Measurements from ENCODE around the gene NRXN3. TPM values are rescaled to one million over a fixed set of nuclear protein-coding genes. Genes with fewer than 3 reads are reported as not detected.

The NRXN3 gene
- total and polyA plus RNA-seq, 3 experiments from 2014 or later, result not detected

GRCh38 chr14:78238141-78238540 lies 68.0 kb downstream of the NRXN3 start:
- POLR2A ChIA-PET, result no interaction called here
- CTCF ChIA-PET, result no interaction called here
- H3K27me3 ChIP-seq (ENCODE audit: insufficient read depth, low read length, poor library complexity, severe bottlenecking), result no peaks in the 10 kb centered on the region
- no peaks in the 10 kb centered on the region for H3K27me3 Mint-ChIP-seq
- H3K27ac Mint-ChIP-seq, result no peak overlapping the region
- peaks cover 0 to 6% (median 0%) of the 10 kb centered on the region in 5 donors for H3K9me3 Mint-ChIP-seq
- H3K4me3 ChIP-seq (ENCODE audit: low read length), result no peak overlapping the region
- H3K4me1 Mint-ChIP-seq, result no peaks in the 10 kb centered on the region
- no peaks in the 10 kb centered on the region for H3K9me3 ChIP-seq (ENCODE audit: low read length)
- no peaks in the 10 kb centered on the region for H3K4me1 ChIP-seq (ENCODE audit: insufficient read depth, low read length)
- DNase-seq, result no peak
- no peak overlapping the region for H3K27ac ChIP-seq (ENCODE audit: low read depth, low read length)
- H3K4me3 Mint-ChIP-seq, result no peak overlapping the region
- H3K36me3 Mint-ChIP-seq, result no peaks in the 10 kb centered on the region
- no peaks in the 10 kb centered on the region for H3K36me3 ChIP-seq (ENCODE audit: insufficient read depth, low read length)

GRCh38 chr14:78240567-78240966 lies 70.4 kb downstream of the NRXN3 start:
- CTCF ChIA-PET, result no interaction called here
- Histone ChIP-seq H3K4me3 (ENCODE audit: low read length) (no peak overlapping the region), H3K27me3 (ENCODE audit: insufficient read depth, low read length, poor library complexity, severe bottlenecking) (no peaks in the 10 kb centered on the region), H3K27ac (ENCODE audit: low read depth, low read length) (no peak overlapping the region), H3K36me3 (ENCODE audit: insufficient read depth, low read length) (no peaks in the 10 kb centered on the region), H3K4me1 (ENCODE audit: insufficient read depth, low read length) (no peaks in the 10 kb centered on the region), H3K9me3 (ENCODE audit: low read length) (no peaks in the 10 kb centered on the region)
- Mint-ChIP-seq H3K27me3 (no peaks in the 10 kb centered on the region), H3K4me1 (no peaks in the 10 kb centered on the region), H3K9me3 (peaks cover 0 to 3% (median 0%) of the 10 kb centered on the region in 5 donors), H3K36me3 (no peaks in the 10 kb centered on the region), H3K4me3 (no peak overlapping the region), H3K27ac (no peak overlapping the region)
- no peak for DNase-seq
- POLR2A ChIA-PET, result no interaction called here

- no peaks in the 10 kb centered on the region for H3K9me3 ChIP-seq (ENCODE audit: low read length)
- no peaks in the 10 kb centered on the region for H3K4me1 ChIP-seq (ENCODE audit: insufficient read depth, low read length)
- H3K36me3 ChIP-seq (ENCODE audit: insufficient read depth, low read length), result no peaks in the 10 kb centered on the region
- DNase-seq, result no peak
- Mint-ChIP-seq H3K27ac (no peak overlapping the region), H3K9me3 (peaks cover 0 to 3% (median 0%) of the 10 kb centered on the region in 5 donors), H3K27me3 (no peaks in the 10 kb centered on the region), H3K36me3 (no peaks in the 10 kb centered on the region), H3K4me3 (no peak overlapping the region), H3K4me1 (no peaks in the 10 kb centered on the region)
- ChIA-PET CTCF (no interaction called here), POLR2A (interaction anchor here (0.7 kb wide), 1 partner anchor 482 kb away, joined by 4 read pairs; no protein-coding TSS in a partner anchor)
- no peaks in the 10 kb centered on the region for H3K27me3 ChIP-seq (ENCODE audit: insufficient read depth, low read length, poor library complexity, severe bottlenecking)
- H3K4me3 ChIP-seq (ENCODE audit: low read length), result no peak overlapping the region
- no peak overlapping the region for H3K27ac ChIP-seq (ENCODE audit: low read depth, low read length)
These were observed 71.9 kb downstream of the NRXN3 start for GRCh38 chr14:78242086-78242485.

GRCh38 chr14:78243187-78243586 lies 73.0 kb downstream of the NRXN3 start:
- Mint-ChIP-seq H3K36me3 (no peaks in the 10 kb centered on the region), H3K4me1 (no peaks in the 10 kb centered on the region), H3K4me3 (no peak overlapping the region), H3K27me3 (no peaks in the 10 kb centered on the region), H3K27ac (no peak overlapping the region), H3K9me3 (peaks cover 0 to 3% (median 0%) of the 10 kb centered on the region in 5 donors)
- H3K4me3 ChIP-seq (ENCODE audit: low read length), result no peak overlapping the region
- DNase-seq, result no peak
- H3K4me1 ChIP-seq (ENCODE audit: insufficient read depth, low read length), result no peaks in the 10 kb centered on the region
- no peaks in the 10 kb centered on the region for H3K36me3 ChIP-seq (ENCODE audit: insufficient read depth, low read length)
- H3K27ac ChIP-seq (ENCODE audit: low read depth, low read length), result no peak overlapping the region
- POLR2A ChIA-PET, result no interaction called here
- H3K27me3 ChIP-seq (ENCODE audit: insufficient read depth, low read length, poor library complexity, severe bottlenecking), result no peaks in the 10 kb centered on the region
- no peaks in the 10 kb centered on the region for H3K9me3 ChIP-seq (ENCODE audit: low read length)
- CTCF ChIA-PET, result no interaction called here

- Mint-ChIP-seq H3K4me1 (no peaks in the 10 kb centered on the region), H3K9me3 (peaks cover 0 to 3% (median 0%) of the 10 kb centered on the region in 5 donors), H3K36me3 (no peaks in the 10 kb centered on the region), H3K27me3 (peaks cover 0 to 2% of the 10 kb centered on the region in 2 donors), H3K4me3 (no peak overlapping the region), H3K27ac (no peak overlapping the region)
- no peak for DNase-seq
- no peak overlapping the region for H3K27ac ChIP-seq (ENCODE audit: low read depth, low read length)
- H3K27me3 ChIP-seq (ENCODE audit: insufficient read depth, low read length, poor library complexity, severe bottlenecking), result no peaks in the 10 kb centered on the region
- H3K9me3 ChIP-seq (ENCODE audit: low read length), result no peaks in the 10 kb centered on the region
- no peak overlapping the region for H3K4me3 ChIP-seq (ENCODE audit: low read length)
- CTCF ChIA-PET, result no interaction called here
- POLR2A ChIA-PET, result no interaction called here
- H3K36me3 ChIP-seq (ENCODE audit: insufficient read depth, low read length), result no peaks in the 10 kb centered on the region
- no peaks in the 10 kb centered on the region for H3K4me1 ChIP-seq (ENCODE audit: insufficient read depth, low read length)
These were observed 75.1 kb downstream of the NRXN3 start for GRCh38 chr14:78245238-78245637.

- H3K36me3 Mint-ChIP-seq, result no peaks in the 10 kb centered on the region
- H3K4me1 Mint-ChIP-seq, result no peaks in the 10 kb centered on the region
- Histone ChIP-seq H3K36me3 (ENCODE audit: insufficient read depth, low read length) (no peaks in the 10 kb centered on the region), H3K4me3 (ENCODE audit: low read length) (no peak overlapping the region), H3K27me3 (ENCODE audit: insufficient read depth, low read length, poor library complexity, severe bottlenecking) (no peaks in the 10 kb centered on the region), H3K27ac (ENCODE audit: low read depth, low read length) (no peak overlapping the region), H3K4me1 (ENCODE audit: insufficient read depth, low read length) (no peaks in the 10 kb centered on the region), H3K9me3 (ENCODE audit: low read length) (no peaks in the 10 kb centered on the region)
- H3K4me3 Mint-ChIP-seq, result no peak overlapping the region
- CTCF ChIA-PET, result no interaction called here
- no peak overlapping the region for H3K27ac Mint-ChIP-seq
- peaks cover 0 to 2% of the 10 kb centered on the region in 2 donors for H3K27me3 Mint-ChIP-seq
- H3K9me3 Mint-ChIP-seq, result peaks cover 0 to 2% (median 0%) of the 10 kb centered on the region in 5 donors
- POLR2A ChIA-PET, result no interaction called here
- no peak for DNase-seq
These were observed 78.4 kb downstream of the NRXN3 start for GRCh38 chr14:78248501-78249090.

- Mint-ChIP-seq H3K4me1 (no peaks in the 10 kb centered on the region), H3K9me3 (peaks cover 0 to 2% (median 0%) of the 10 kb centered on the region in 5 donors), H3K27me3 (peaks cover 0 to 2% of the 10 kb centered on the region in 2 donors), H3K4me3 (no peak overlapping the region), H3K36me3 (no peaks in the 10 kb centered on the region), H3K27ac (no peak overlapping the region)
- Histone ChIP-seq H3K27me3 (ENCODE audit: insufficient read depth, low read length, poor library complexity, severe bottlenecking) (no peaks in the 10 kb centered on the region), H3K9me3 (ENCODE audit: low read length) (no peaks in the 10 kb centered on the region), H3K4me1 (ENCODE audit: insufficient read depth, low read length) (no peaks in the 10 kb centered on the region), H3K27ac (ENCODE audit: low read depth, low read length) (no peak overlapping the region), H3K36me3 (ENCODE audit: insufficient read depth, low read length) (no peaks in the 10 kb centered on the region), H3K4me3 (ENCODE audit: low read length) (no peak overlapping the region)
- POLR2A ChIA-PET, result no interaction called here
- no peak for DNase-seq
- CTCF ChIA-PET, result no interaction called here
These were observed 81.1 kb downstream of the NRXN3 start for GRCh38 chr14:78251308-78251707.

DNA sequence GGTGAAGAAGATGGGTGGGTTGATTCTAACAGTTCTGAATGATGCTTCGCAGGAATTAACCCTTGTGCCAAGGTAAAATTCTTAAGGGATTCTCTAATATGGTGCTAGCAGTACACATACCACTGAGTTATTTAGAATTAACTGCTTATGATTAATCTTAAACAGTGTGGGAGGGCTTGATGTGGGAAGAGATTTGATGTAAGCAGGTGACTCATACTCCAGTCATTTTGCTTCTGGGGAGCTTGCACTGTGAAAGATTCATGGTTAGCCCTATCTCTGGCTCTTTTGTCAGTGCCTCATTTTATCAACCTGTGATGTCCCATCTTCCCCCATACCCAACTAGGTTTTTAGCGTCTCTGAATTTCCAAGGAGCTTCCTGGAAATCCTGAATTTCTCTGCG lies 83.8 kb downstream of the NRXN3 start:
- no peaks in the 10 kb centered on the region for H3K27me3 ChIP-seq (ENCODE audit: insufficient read depth, low read length, poor library complexity, severe bottlenecking)
- H3K36me3 ChIP-seq (ENCODE audit: insufficient read depth, low read length), result no peaks in the 10 kb centered on the region
- H3K4me1 ChIP-seq (ENCODE audit: insufficient read depth, low read length), result no peaks in the 10 kb centered on the region
- no peaks in the 10 kb centered on the region for H3K9me3 ChIP-seq (ENCODE audit: low read length)
- peaks cover 0 to 6% (median 0%) of the 10 kb centered on the region in 5 donors for H3K9me3 Mint-ChIP-seq
- H3K27ac ChIP-seq (ENCODE audit: low read depth, low read length), result no peak overlapping the region
- ChIA-PET CTCF (no interaction called here), POLR2A (no interaction called here)
- no peaks in the 10 kb centered on the region for H3K36me3 Mint-ChIP-seq
- no peak overlapping the region for H3K4me3 Mint-ChIP-seq
- H3K27me3 Mint-ChIP-seq, result no peaks in the 10 kb centered on the region
- H3K27ac Mint-ChIP-seq, result no peak overlapping the region
- H3K4me3 ChIP-seq (ENCODE audit: low read length), result no peak overlapping the region
- DNase-seq, result no peak
- H3K4me1 Mint-ChIP-seq, result no peaks in the 10 kb centered on the region

Measured in CD8-positive, alpha-beta memory T cell (primary cell).